Transverse colon (tissue), 4 donors: ENCODE results near the gene WEE1. TPM values are rescaled to one million over a fixed set of nuclear protein-coding genes. Genes with fewer than 3 reads are reported as not detected.

Experiments used
- DNase-seq: peaks from one replicate; pipeline ENCODE4 v3.0.0-alpha.2; 2019
- H3K27ac ChIP-seq, 4 donors: fragments of 200-600 bp; sonication (generic); 2 replicates each; pipeline ENCODE4 v1.5.1; 2016 to 2018; ENCODE audit warnings: inconsistent platforms in 4 of 4
- H3K27me3 ChIP-seq: fragments of 200-600 bp; sonication (generic); 2 replicates; pipeline ENCODE4 v1.5.1; 2017; ENCODE audit warnings: inconsistent platforms
- H3K36me3 ChIP-seq, 4 donors: fragments of 200-600 bp; sonication (generic); 2 replicates each; pipeline ENCODE4 v1.5.1; 2017 to 2019; ENCODE audit warnings: inconsistent platforms in 4 of 4
- H3K4me1 ChIP-seq, 4 donors: fragments of 200-600 bp; sonication (generic); 2 replicates each; pipeline ENCODE4 v1.5.1; 2017 to 2020; ENCODE audit warnings: inconsistent platforms in 4 of 4
- H3K4me3 ChIP-seq, 4 donors: fragments of 200-600 bp; sonication (generic); 1 replicate in 1 of 4; 2 replicates in 3 of 4; pipeline versions ENCODE4 v1.5.1 to v1.6.1; 2017 to 2019; ENCODE audit warnings: inconsistent platforms in 4 of 4
- H3K9me3 ChIP-seq, 2 donors: fragments of 200-600 bp; sonication (generic); 2 replicates each; pipeline ENCODE4 v1.5.1; 2017 to 2019; ENCODE audit warnings: inconsistent platforms in 2 of 2
- EP300 ChIP-seq: sonication (generic); formaldehyde crosslinking; IDR thresholded peaks from one replicate; pipeline ENCODE4 v1.6.1; 2017; ENCODE audit warnings: antibody characterized with exemption, low read depth
- POLR2A ChIP-seq: fragments of 450-650 bp; IDR thresholded peaks from one replicate; pipeline ENCODE4 v1.6.1; 2016; ENCODE audit warnings: antibody characterized with exemption, mild to moderate bottlenecking, moderate library complexity
- POLR2AphosphoS5 ChIP-seq, 3 donors: sonication (generic); formaldehyde crosslinking; IDR thresholded peaks; one replicate each; pipeline ENCODE4 v1.6.1; 2016; ENCODE audit warnings: antibody characterized with exemption in 3 of 3
- WGBS, 2 donors: methylation state at CpG; one replicate each; pipeline ENCODE4 v1.1.5; 2018; ENCODE audit warnings: low coverage in 1 of 2; 5-methylcytosine and 5-hydroxymethylcytosine counted together
- in situ Hi-C, 4 donors: fragments of 200-750 bp; cut with MboI; loops; one replicate each; pipeline versions ENCODE4 v1.15.0 to v1.15.1; 2017; ENCODE audit warnings: low sequenced_read_pairs in 3 of 4, low pct_ligation_motif_present in 1 of 4, low pct_unique_long_range_greater_than_20kb in 1 of 4
- intact Hi-C: fragments of 100-400 bp; cut with DNase I; formaldehyde crosslinking; loops from one replicate; pipeline ENCODE4 v1.15.1; 2023; ENCODE audit warnings: low total_unique reads
- small RNA-seq, 4 donors: library from RNA; depleted of rRNA; stranded (forward); fragments of <200 nt; gene quantifications; one replicate each; pipeline ENCODE3, GENCODE V24; 2016
- total RNA-seq, 4 donors: library from RNA; depleted of rRNA; stranded (reverse); fragments of >200 nt; gene quantifications; one replicate each; pipeline ENCODE4 v1.1.0, GENCODE V29; 2016
- TF ChIP-seq, protein P1 (sequence below), 5 experiments: fragments of 200-600 bp in 3 of 5; fragments of 450-650 bp in 2 of 5; sonication (generic) in 3 of 5; IDR thresholded peaks; 1 replicate in 2 of 5; 2 replicates in 3 of 5; pipeline ENCODE4 v1.5.1; 2016 to 2017; ENCODE audit warnings: antibody characterized with exemption in 5 of 5, inconsistent platforms in 3 of 5, mild to moderate bottlenecking in 2 of 5, moderate library complexity in 1 of 5

Gene WEE1
- total RNA-seq, 4 donors from 2014 or later = 7.9 to 48.2 (median 31.8) TPM

DNA sequence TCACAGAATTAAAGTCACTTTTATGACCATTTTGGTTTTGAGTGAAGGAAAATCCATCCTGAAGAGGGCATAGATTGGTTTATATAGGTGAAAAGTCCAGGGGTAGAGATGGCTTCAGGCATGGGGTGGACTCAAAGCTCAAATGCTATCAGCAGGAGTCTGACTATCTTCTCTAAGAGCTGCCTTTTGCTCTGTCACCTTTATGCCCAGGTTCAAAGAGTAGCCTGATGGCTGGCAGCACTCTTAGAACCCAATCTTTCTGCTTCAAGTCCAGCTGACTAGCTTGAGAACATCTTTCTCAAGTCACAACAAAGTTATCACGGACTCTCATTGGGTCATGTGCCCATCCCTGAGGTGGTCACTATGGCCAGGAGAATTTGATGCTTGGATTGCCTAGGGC lies 63.2 kb downstream of the WEE1 start:
- no peak for DNase-seq
- Histone ChIP-seq H3K36me3 (no peaks in the 10 kb centered on the region), H3K4me3 (no peak overlapping the region), H3K4me1 (peaks cover 0 to 12% (median 0%) of the 10 kb centered on the region in 4 donors), H3K27me3 (no peaks in the 10 kb centered on the region), H3K9me3 (no peaks in the 10 kb centered on the region), H3K27ac (no peak overlapping the region)
- in situ Hi-C loops (no loop called here), intact Hi-C loops (no loop called here)
- 92% methylated on average over 1 of the region's 1 CpG; no CpG with 5 or more reads in 1 of the 2 donors for WGBS, 2 donors
- TF ChIP-seq, protein P1, sequence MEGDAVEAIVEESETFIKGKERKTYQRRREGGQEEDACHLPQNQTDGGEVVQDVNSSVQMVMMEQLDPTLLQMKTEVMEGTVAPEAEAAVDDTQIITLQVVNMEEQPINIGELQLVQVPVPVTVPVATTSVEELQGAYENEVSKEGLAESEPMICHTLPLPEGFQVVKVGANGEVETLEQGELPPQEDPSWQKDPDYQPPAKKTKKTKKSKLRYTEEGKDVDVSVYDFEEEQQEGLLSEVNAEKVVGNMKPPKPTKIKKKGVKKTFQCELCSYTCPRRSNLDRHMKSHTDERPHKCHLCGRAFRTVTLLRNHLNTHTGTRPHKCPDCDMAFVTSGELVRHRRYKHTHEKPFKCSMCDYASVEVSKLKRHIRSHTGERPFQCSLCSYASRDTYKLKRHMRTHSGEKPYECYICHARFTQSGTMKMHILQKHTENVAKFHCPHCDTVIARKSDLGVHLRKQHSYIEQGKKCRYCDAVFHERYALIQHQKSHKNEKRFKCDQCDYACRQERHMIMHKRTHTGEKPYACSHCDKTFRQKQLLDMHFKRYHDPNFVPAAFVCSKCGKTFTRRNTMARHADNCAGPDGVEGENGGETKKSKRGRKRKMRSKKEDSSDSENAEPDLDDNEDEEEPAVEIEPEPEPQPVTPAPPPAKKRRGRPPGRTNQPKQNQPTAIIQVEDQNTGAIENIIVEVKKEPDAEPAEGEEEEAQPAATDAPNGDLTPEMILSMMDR (IDR thresholded peaks at IDR 0.05) = no peak
- TF ChIP-seq POLR2A = no peak
- no peak for TF ChIP-seq EP300
- TF ChIP-seq POLR2AphosphoS5 (IDR thresholded peaks at IDR 0.05) = no peak

DNA sequence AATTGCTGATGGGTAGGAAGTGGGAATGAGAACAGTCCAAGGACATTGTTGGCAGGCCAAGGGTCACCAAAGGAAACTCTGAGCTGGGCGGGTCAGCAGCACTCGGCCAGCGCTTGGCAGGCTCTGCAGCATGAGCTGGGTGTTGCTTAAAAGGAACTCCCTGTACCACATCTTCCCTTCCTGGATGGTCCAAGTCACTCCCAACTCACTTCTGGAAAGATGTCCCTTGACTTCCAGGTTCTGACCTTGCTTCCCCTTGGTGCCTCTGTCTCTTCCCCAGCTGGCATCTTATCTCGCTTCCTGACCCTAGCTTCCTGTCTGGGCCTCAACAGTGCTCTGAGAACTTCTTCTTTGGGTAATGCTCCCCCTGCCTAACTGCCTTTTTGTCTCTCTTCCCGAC lies 65.6 kb downstream of the WEE1 start:
- Histone ChIP-seq H3K36me3 (no peaks in the 10 kb centered on the region), H3K27ac (peak overlapping the region; percentile 33 to 49 (median 40)), H3K4me3 (no peak overlapping the region), H3K27me3 (no peaks in the 10 kb centered on the region), H3K4me1 (peaks cover 0 to 12% (median 0%) of the 10 kb centered on the region in 4 donors), H3K9me3 (no peaks in the 10 kb centered on the region)
- peak in 1 of 3 donors; percentile 6 for TF ChIP-seq POLR2AphosphoS5 (IDR thresholded peaks at IDR 0.05)
- TF ChIP-seq EP300 = no peak
- intact Hi-C loops (no loop called here), in situ Hi-C loops (no loop called here)
- 70% methylated on average over 2 to 5 of the region's 5 CpGs for WGBS, 2 donors
- peak; percentile 51 for DNase-seq

Small RNA genes within 50 kb of the gene (small RNA-seq; reads per million reads assigned to genes)
- 0 reads per million in 4 donors for gene RF01210

Other genes with a start within 250 kb of the WEE1 start
- gene IPO7, start 189.0 kb upstream of the WEE1 start, total RNA-seq = 10 to 100 TPM; 20.9 to 64.5 (median 44.6) TPM
- gene ZNF143, start 112.7 kb upstream of the WEE1 start, total RNA-seq = 10 to 100 TPM in 2 of 4 donors, 1 to 10 TPM in 2; 6.6 to 21.8 (median 14.3) TPM
- 10 to 100 TPM; 18.8 to 52.5 (median 29.1) TPM for gene SWAP70, start 90.4 kb downstream of the WEE1 start, total RNA-seq